A549 (cell line): Measurements from ENCODE around the gene CACNA2D2. TPM values are rescaled to one million over a fixed set of nuclear protein-coding genes. Genes with fewer than 3 reads are reported as not detected.

ENCODE experiments used
- ATAC-seq, 2 experiments: fragments of 200-7000 bp in 1 of 2; fragments of >200 bp in 1 of 2; cut with Nextera tagmentation in 1 of 2; cut with Tn5 transposase in 1 of 2; 3 replicates each; pipeline versions ENCODE4 v1.8.0 to v1.9.1; 2018 to 2020; ENCODE audit warnings: mild to moderate bottlenecking in 1 of 2, moderate library complexity in 1 of 2
- CTCF ChIA-PET: fragments of 300-600 bp; sonication (Branson Sonifier 250); formaldehyde crosslinking; extraction: SDS; loops from one replicate; lab custom pipeline; 2021; ENCODE audit warnings: antibody characterized with exemption, inconsistent platforms; lab: Yijun Ruan, JAX
- POLR2A ChIA-PET: fragments of 350-600 bp; formaldehyde crosslinking; extraction: SDS; loops from one replicate; lab custom pipeline; 2021; ENCODE audit warnings: antibody characterized with exemption, inconsistent platforms; lab: Yijun Ruan, JAX
- DNase-seq, 2 experiments: peaks; one replicate each; pipeline versions ENCODE4 v3.0.0 to v3.0.0-alpha.2; 2011 to 2016; ENCODE audit warnings: low read depth in 1 of 2, low spot score in 1 of 2
- FAIRE-seq: peaks from 2 replicates; lab custom pipeline; 2011; peaks lifted over from hg19 to GRCh38; lab: Jason Lieb, UNC
- H3K27ac ChIP-seq, 2 experiments: fragments of >200 bp; sonication (Bioruptor Twin); formaldehyde crosslinking; 3 replicates each; pipeline ENCODE4 v1.5.1; 2016 to 2017
- H3K4me1 ChIP-seq: fragments of >200 bp; sonication (Bioruptor Twin); formaldehyde crosslinking; 3 replicates; pipeline ENCODE4 v1.6.1; 2016
- H3K4me2 ChIP-seq: fragments of >200 bp; sonication (Bioruptor Twin); formaldehyde crosslinking; 3 replicates; pipeline ENCODE4 v1.6.1; 2016
- H3K4me3 ChIP-seq: fragments of >200 bp; sonication (Bioruptor Twin); formaldehyde crosslinking; 3 replicates; pipeline ENCODE4 v1.5.1; 2016
- H3K9me3 ChIP-seq: fragments of >200 bp; sonication (Bioruptor Twin); formaldehyde crosslinking; 3 replicates; pipeline ENCODE4 v1.6.1; 2016
- ATOH8 ChIP-seq: fragments of 250-450 bp; sonication (Bioruptor Pico); IDR thresholded peaks from 2 replicates; pipeline ENCODE4 v1.5.0; 2020; ENCODE audit warnings: low read depth, mild to moderate bottlenecking, moderate library complexity
- CBX8 ChIP-seq: fragments of 200-600 bp; sonication (generic); IDR thresholded peaks from 2 replicates; pipeline ENCODE4 v1.6.1; 2016
- CEBPB ChIP-seq, 2 experiments: fragments of >200 bp in 1 of 2; sonication (Bioruptor Twin) in 1 of 2; formaldehyde crosslinking in 1 of 2; IDR thresholded peaks; 2 replicates each; pipeline ENCODE4 v1.6.1; 2012 to 2016
- CHD2 ChIP-seq: fragments of 150-350 bp; IDR thresholded peaks from 2 replicates; pipeline ENCODE4 v1.6.1; 2014; ENCODE audit warnings: low read length; ENCODE audit not compliant: partially characterized antibody
- CHD4 ChIP-seq: fragments of 200-600 bp; sonication (generic); IDR thresholded peaks from 2 replicates; pipeline ENCODE4 v1.6.1; 2016; ENCODE audit warnings: antibody characterized with exemption, mild to moderate bottlenecking, borderline replicate concordance
- CTCF ChIP-seq: fragments of >200 bp; sonication (Bioruptor Twin); formaldehyde crosslinking; IDR thresholded peaks from 3 replicates; pipeline ENCODE4 v1.5.1; 2016
- E2F6 ChIP-seq: IDR thresholded peaks from 2 replicates; pipeline ENCODE4 v1.6.1; 2012; ENCODE audit warnings: low read depth, borderline replicate concordance
- EHF ChIP-seq: fragments of 250-450 bp; sonication (Bioruptor Pico); IDR thresholded peaks from 2 replicates; pipeline ENCODE4 v1.5.0; 2020; ENCODE audit warnings: mild to moderate bottlenecking
- ESRRA ChIP-seq: fragments of 150-350 bp; IDR thresholded peaks from 2 replicates; pipeline ENCODE4 v1.6.1; 2014; ENCODE audit warnings: mild to moderate bottlenecking, low read length, borderline replicate concordance
- FOXS1 ChIP-seq: fragments of 250-450 bp; sonication (Bioruptor Pico); IDR thresholded peaks from 2 replicates; pipeline ENCODE4 v1.5.0; 2020; ENCODE audit warnings: mild to moderate bottlenecking, moderate library complexity
- HES2 ChIP-seq: fragments of >200 bp; sonication (Bioruptor Twin); formaldehyde crosslinking; IDR thresholded peaks from 2 replicates; pipeline ENCODE4 v1.6.1; 2016
- HEYL ChIP-seq: fragments of 250-450 bp; sonication (Bioruptor Pico); IDR thresholded peaks from 2 replicates; pipeline ENCODE4 v1.8.0; 2021; ENCODE audit warnings: mild to moderate bottlenecking, moderate library complexity
- HMGXB4 ChIP-seq: fragments of 250-450 bp; sonication (Bioruptor Pico); IDR thresholded peaks from 2 replicates; pipeline ENCODE4 v1.5.0; 2021; ENCODE audit warnings: mild to moderate bottlenecking, moderate library complexity, borderline replicate concordance
- HOXA7 ChIP-seq: fragments of 250-450 bp; sonication (Bioruptor Pico); IDR thresholded peaks from 2 replicates; pipeline ENCODE4 v1.5.0; 2020; ENCODE audit warnings: mild to moderate bottlenecking, moderate library complexity
- HOXB13 ChIP-seq: fragments of 250-450 bp; sonication (Bioruptor Pico); IDR thresholded peaks from 2 replicates; pipeline ENCODE4 v1.5.0; 2020; ENCODE audit warnings: low read depth, mild to moderate bottlenecking, moderate library complexity
- JUN ChIP-seq, 2 experiments: fragments of >200 bp; sonication (Bioruptor Twin); formaldehyde crosslinking; IDR thresholded peaks; 2 replicates in 1 of 2; 3 replicates in 1 of 2; pipeline ENCODE4 v1.6.1; 2016 to 2017
- KDM1A ChIP-seq: fragments of 200-600 bp; sonication (generic); IDR thresholded peaks from 2 replicates; pipeline ENCODE4 v1.6.1; 2016; ENCODE audit warnings: low read depth, mild to moderate bottlenecking
- MAFK ChIP-seq: fragments of 450-650 bp; IDR thresholded peaks from 2 replicates; pipeline ENCODE4 v1.6.1; 2014; ENCODE audit not compliant: partially characterized antibody
- MAX ChIP-seq: IDR thresholded peaks from 2 replicates; pipeline ENCODE4 v1.6.1; 2012
- MYC ChIP-seq: IDR thresholded peaks from 2 replicates; pipeline ENCODE4 v1.6.1; 2012; ENCODE audit warnings: mild to moderate bottlenecking, inconsistent platforms, low read length, improper control_type of control experiment, borderline replicate concordance
- PBX3 ChIP-seq: IDR thresholded peaks from 2 replicates; pipeline ENCODE4 v1.6.1; 2012
- PHF8 ChIP-seq: fragments of 200-600 bp; sonication (generic); IDR thresholded peaks from 2 replicates; pipeline ENCODE4 v1.6.1; 2016; ENCODE audit warnings: low read depth, mild to moderate bottlenecking, antibody characterized with exemption, moderate library complexity, borderline replicate concordance
- POLR2A ChIP-seq: IDR thresholded peaks from 2 replicates; pipeline ENCODE4 v1.6.1; 2012; ENCODE audit warnings: mild to moderate bottlenecking, low read length
- POLR2AphosphoS2 ChIP-seq: conservative IDR thresholded peaks from 2 replicates; pipeline ENCODE4 v1.6.1; 2012; ENCODE audit warnings: low read length, improper control_type of control experiment, inconsistent platforms
- RARB ChIP-seq: fragments of 250-450 bp; sonication (Bioruptor Pico); IDR thresholded peaks from 2 replicates; pipeline ENCODE4 v1.8.0; 2021; ENCODE audit warnings: mild to moderate bottlenecking, moderate library complexity
- SREBF2 ChIP-seq: fragments of 450-650 bp; IDR thresholded peaks from 2 replicates; pipeline ENCODE4 v1.6.1; 2014; ENCODE audit warnings: mild to moderate bottlenecking, moderate library complexity
- TP53 ChIP-seq: fragments of 250-450 bp; sonication (Bioruptor Pico); IDR thresholded peaks from 2 replicates; pipeline ENCODE4 v1.5.0; 2021; ENCODE audit warnings: mild to moderate bottlenecking, moderate library complexity
- ZC3H11A ChIP-seq: fragments of 450-650 bp; IDR thresholded peaks from 2 replicates; pipeline ENCODE4 v1.6.1; 2014; ENCODE audit warnings: antibody characterized with exemption, mild to moderate bottlenecking
- WGBS: methylation state at CpG from one replicate; pipeline ENCODE4 v1.1.6; 2017; ENCODE audit errors: missing lambda C conversion rate; 5-methylcytosine and 5-hydroxymethylcytosine counted together
- polyA plus RNA-seq, 4 experiments: library from polyadenylated mRNA; depleted of rRNA in 3 of 4; stranded (reverse); fragments of >200 nt; fragmentation: RNase III in 1 of 4; extraction: RNeasy Plus Mini Kit Qiagen cat#74134 plus additional on column Dnase treatment in 1 of 4; gene quantifications; 2 replicates in 3 of 4; 3 replicates in 1 of 4; pipeline ENCODE4 v1.2.3, GENCODE V29; 2011 to 2017

Gene CACNA2D2
- polyA plus RNA-seq, 2 of the 4 experiments (the other 2 are of a cell fraction): 0.21 to 0.75 TPM

GRCh38 chr3:50350527-50351322, 152.7 kb downstream of the CACNA2D2 start, which contains the start of the genes CYB561D2 and NPRL2:
Gene CYB561D2, plus strand, starts transcription at chr3:50350862. Its CDS starts 572 bp downstream, at chr3:50351434.
Gene NPRL2, minus strand, starts transcription at chr3:50350775. Its CDS starts 123 bp downstream, at chr3:50350652.
- H3K4me2 ChIP-seq: peak within 1 kb of the TSS; percentile 99
- TF ChIP-seq RARB (no peak), CEBPB (IDR thresholded peaks at IDR 0.05) (no peak), ATOH8 (CRISPR knock-in tag) (peak; percentile 64; the same call in 1 of the 2 replicates), ZC3H11A (no peak), SREBF2 (no peak), E2F6 (peak; percentile 97), JUN (IDR thresholded peaks at IDR 0.05) (peak; percentile 31 to 80; a peak in 3 of 5 replicates), HOXA7 (no peak), EHF (no peak), HES2 (no peak), CTCF (no peak), CHD2 (no peak), MYC (no peak), MAX (peak; percentile 96), HEYL (CRISPR knock-in tag) (no peak), POLR2AphosphoS2 (no peak), POLR2A (peak; percentile 68), PHF8 (peak; percentile 44; the same call in 1 of the 2 replicates), HOXB13 (CRISPR knock-in tag) (peak; percentile 77; the same call in 1 of the 2 replicates)
- peak; percentile 92 for DNase-seq
- peak within 1 kb of the TSS; percentile 97 to 100 for H3K27ac ChIP-seq
- ATAC-seq: peak; percentile 86 to 91
- ChIA-PET POLR2A (interaction anchor here (0.6 to 1.6 kb wide), 5 partner anchors 8 to 218 kb away, joined by 3 to 13 read pairs (median 5); partner anchors contain the start of genes HEMK1, TMEM115 and TUSC2), CTCF (interaction anchor here (1.2 to 5.3 kb wide), 6 partner anchors 39 to 264 kb away, joined by 3 to 32 read pairs (median 4); no protein-coding TSS in a partner anchor)
- 1% methylated on average over 18 of the region's 64 CpGs for WGBS
- H3K4me1 ChIP-seq: peaks cover 28% of the 10 kb centered on the region; the same call in 2 of the 3 replicates
- H3K4me3 ChIP-seq: peak within 1 kb of the TSS; percentile 76
- FAIRE-seq: no peak
- no peaks in the 10 kb centered on the region for H3K9me3 ChIP-seq

GRCh38 chr3:50350213-50350526, 153.3 kb downstream of the CACNA2D2 start:
- peaks cover 28% of the 10 kb centered on the region; the same call in 2 of the 3 replicates for H3K4me1 ChIP-seq
- no peaks in the 10 kb centered on the region for H3K9me3 ChIP-seq
- H3K27ac ChIP-seq: peak overlapping the region; percentile 97 to 100
- ChIA-PET CTCF (interaction anchor here (1.2 to 5.3 kb wide), 6 partner anchors 39 to 264 kb away, joined by 3 to 32 read pairs (median 4); no protein-coding TSS in a partner anchor), POLR2A (interaction anchor here (0.7 to 1.6 kb wide), 4 partner anchors 9 to 219 kb away, joined by 3 to 13 read pairs (median 8); partner anchors contain the start of genes HEMK1, TMEM115 and TUSC2)
- FAIRE-seq: no peak
- no peak for ATAC-seq
- H3K4me3 ChIP-seq: peak overlapping the region; percentile 76
- 20% methylated on average over 5 of the region's 7 CpGs for WGBS
- DNase-seq: no peak
- H3K4me2 ChIP-seq: peak overlapping the region; percentile 99
- TF ChIP-seq TP53 (CRISPR knock-in tag) (no peak), PBX3 (no peak), FOXS1 (CRISPR knock-in tag) (no peak), ATOH8 (CRISPR knock-in tag) (no peak), ESRRA (no peak), HES2 (no peak), MAFK (no peak), KDM1A (no peak), CHD4 (no peak), HOXB13 (CRISPR knock-in tag) (no peak), CBX8 (no peak), HMGXB4 (no peak), CHD2 (no peak)
